ENCODE results near the gene FGGY.

GRCh38 chr1:59422921-59423575, 126.2 kb downstream of the FGGY start:
- TF ChIP-seq POLR2A (IDR thresholded peaks at IDR 0.05; ENCODE audit: low read length) (no peak), GATA1 (IDR thresholded peaks at IDR 0.05; ENCODE audit: low read depth, low read length) (no peak)
